GM12878 (cell line): Measurements from ENCODE around the gene BFSP1. TPM values are rescaled to one million over a fixed set of nuclear protein-coding genes. Genes with fewer than 3 reads are reported as not detected.

ENCODE experiments used
- ATF2 ChIP-seq: IDR thresholded peaks from 2 replicates; pipeline ENCODE4 v1.6.1; 2012; ENCODE audit warnings: low read length, inconsistent platforms
- BCL11A ChIP-seq: IDR thresholded peaks from 2 replicates; pipeline ENCODE4 v1.6.1; 2011; ENCODE audit warnings: low read depth, low read length
- CBFB ChIP-seq: IDR thresholded peaks from 2 replicates; pipeline ENCODE4 v1.6.1; 2016; ENCODE audit warnings: antibody characterized with exemption, low read depth
- CHD2 ChIP-seq: IDR thresholded peaks from 2 replicates; pipeline ENCODE4 v1.6.1; 2011; ENCODE audit warnings: low read depth, low read length, improper control_type of control experiment, borderline replicate concordance
- IRF5 ChIP-seq: fragments of 450-650 bp; IDR thresholded peaks from 2 replicates; pipeline ENCODE4 v1.6.1; 2017; ENCODE audit warnings: borderline replicate concordance
- MAX ChIP-seq: IDR thresholded peaks from 2 replicates; pipeline ENCODE4 v1.6.1; 2012; ENCODE audit warnings: low read depth, low read length, improper control_type of control experiment
- RELA ChIP-seq: fragments of 450-650 bp; IDR thresholded peaks from 2 replicates; pipeline ENCODE4 v1.8.0; 2014; ENCODE audit warnings: borderline replicate concordance; ENCODE audit not compliant: partially characterized antibody
- REST ChIP-seq: IDR thresholded peaks from 2 replicates; pipeline ENCODE4 v1.6.1; 2012; ENCODE audit warnings: mild to moderate bottlenecking, low read depth, low read length
- ZZZ3 ChIP-seq: IDR thresholded peaks from 2 replicates; pipeline ENCODE4 v1.6.1; 2011; ENCODE audit warnings: low read depth; ENCODE audit not compliant: control insufficient read depth, insufficient read length
- polyA plus RNA-seq, 11 experiments: library from polyadenylated mRNA; depleted of rRNA in 4 of 11; unstranded in 6 of 11; stranded (reverse) in 5 of 11; fragments of >200 nt; fragmentation: Nextera tagmentation in 4 of 11; fragmentation: Illumina TruSeq in 1 of 11; extraction: Ambion mirVana in 4 of 11; extraction: Trizol in 1 of 11; gene quantifications; 1 replicate in 1 of 11; 2 replicates in 10 of 11; pipeline versions ENCODE4 v1.2.1 to v1.2.3, GENCODE V29; 2011 to 2016; ENCODE audit warnings: inconsistent platforms in 2 of 11, missing spikeins in 2 of 11, low read depth in 1 of 11
- total RNA-seq, 4 experiments: library from RNA; depleted of rRNA in 3 of 4; stranded (reverse); fragments of >200 nt in 3 of 4; fragmentation: Illumina TruSeq in 1 of 4; extraction: Trizol in 1 of 4; gene quantifications; 2 replicates each; pipeline versions ENCODE4 v1.2.1 to v1.2.3, GENCODE V29; 2013 to 2021

BFSP1 gene
- total and polyA plus RNA-seq, 10 of the 15 experiments (the other 5 are each of a cell fraction or from before 2014, with no cell fraction given) = 0.06 to 0.22 (median 0.11) TPM; not detected in 3

- no peak for TF ChIP-seq IRF5
- TF ChIP-seq ZZZ3 = no peak
- no peak for TF ChIP-seq RELA
- TF ChIP-seq ATF2 = no peak
- no peak for TF ChIP-seq BCL11A
- no peak for TF ChIP-seq REST
- no peak for TF ChIP-seq MAX
- no peak for TF ChIP-seq CHD2
- TF ChIP-seq CBFB = no peak
- TF ChIP-seq, all 136 proteins: peak for 0
Measured at GRCh38 chr20:17468073-17468840, 62.9 kb downstream of the BFSP1 start (continued).
